Measurements from ENCODE around the gene WDFY4.

WDFY4 gene

DNA sequence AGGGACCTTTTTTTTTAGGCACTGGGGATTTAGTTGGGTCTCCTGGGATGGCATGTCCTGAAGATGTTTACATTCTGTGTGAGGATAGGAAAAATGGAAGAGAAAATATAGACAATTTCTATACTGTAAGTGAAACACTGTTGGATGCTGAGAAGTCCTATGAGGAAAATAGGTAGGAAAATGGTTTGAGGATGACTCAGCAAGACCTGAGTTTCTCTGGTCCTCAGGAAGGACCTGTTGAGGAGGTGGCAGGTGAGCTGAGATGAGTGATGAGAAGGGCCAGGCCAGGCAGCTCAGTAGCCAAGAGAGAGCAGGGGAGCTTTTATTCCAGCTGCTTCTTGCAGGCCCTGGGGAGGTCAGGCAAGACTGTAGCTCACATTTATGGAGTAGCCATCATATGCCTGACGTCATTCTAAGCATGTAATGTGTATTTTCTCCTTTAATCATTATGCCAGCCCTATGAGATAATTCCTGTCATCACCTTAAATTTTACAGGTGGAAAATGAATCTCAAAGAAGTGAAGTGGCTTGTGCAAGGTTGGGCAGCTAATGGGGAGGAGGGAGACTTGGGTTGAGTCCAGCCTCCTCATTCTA is 274.0 kb downstream of the WDFY4 start:
- in situ Hi-C loops (cut with HindIII; ENCODE audit: low sequenced_read_pairs) = no loop called here

DNA sequence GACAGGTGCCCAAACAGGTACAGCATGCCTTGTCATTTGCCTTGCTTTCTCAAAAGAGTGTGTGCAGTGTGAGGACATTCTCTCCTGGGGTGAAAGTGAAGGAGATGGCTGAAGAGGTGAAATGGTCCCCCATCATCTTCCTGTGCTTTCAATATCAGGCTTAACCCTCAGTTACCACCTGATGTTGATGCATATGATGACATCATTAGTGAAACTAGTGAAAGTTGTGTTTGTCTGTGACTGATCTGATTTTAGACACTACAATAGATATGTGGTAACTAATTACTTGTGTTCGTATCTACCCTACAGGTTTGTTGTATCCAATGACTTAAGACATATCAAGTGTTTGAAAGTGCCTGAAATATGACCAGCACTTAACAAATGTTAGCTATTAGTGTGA is 279.4 kb downstream of the WDFY4 start:
- in situ Hi-C loops (cut with HindIII; ENCODE audit: low sequenced_read_pairs) = no loop called here

DNA sequence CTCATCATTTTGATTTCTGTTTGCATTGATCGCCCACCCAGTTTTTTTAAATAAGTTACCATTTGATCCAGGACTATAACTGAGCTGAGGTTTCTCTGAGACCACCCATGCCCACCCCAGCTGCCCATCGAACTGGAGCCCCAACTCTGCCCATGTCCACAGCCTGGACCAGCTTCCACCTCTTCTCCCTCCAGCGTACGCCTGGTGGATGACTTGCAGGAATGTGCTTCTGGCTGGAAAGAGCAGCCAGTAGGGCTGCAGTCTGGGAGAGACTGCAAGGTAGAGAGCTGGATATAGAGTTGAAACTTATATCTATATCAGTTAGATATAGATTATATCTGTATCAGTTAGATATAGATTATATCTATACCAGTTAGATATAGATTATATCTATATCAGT is 280.8 kb downstream of the WDFY4 start:
- in situ Hi-C loops (cut with HindIII; ENCODE audit: low sequenced_read_pairs) = no loop called here

DNA sequence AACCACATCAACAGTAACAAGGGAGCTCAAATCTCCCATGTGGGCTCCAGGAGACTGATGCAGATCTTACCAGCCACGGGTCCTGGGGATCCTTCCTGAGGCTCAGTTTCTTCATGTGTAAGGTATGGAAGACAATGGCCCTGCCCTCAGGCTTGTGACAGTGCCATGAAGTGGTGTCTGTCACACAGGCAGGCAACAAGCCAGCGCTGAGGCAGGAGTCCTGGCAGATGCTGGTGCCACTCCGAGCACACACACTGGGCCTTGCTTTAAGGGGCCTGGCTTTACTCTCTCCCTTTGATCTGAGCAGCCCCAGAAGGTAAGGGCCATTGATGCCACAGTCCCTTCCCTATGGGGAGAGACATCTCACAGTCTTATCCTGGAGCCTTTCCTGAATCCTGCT is 283.4 kb downstream of the WDFY4 start:
- in situ Hi-C loops (cut with HindIII; ENCODE audit: low sequenced_read_pairs) = no loop called here

DNA sequence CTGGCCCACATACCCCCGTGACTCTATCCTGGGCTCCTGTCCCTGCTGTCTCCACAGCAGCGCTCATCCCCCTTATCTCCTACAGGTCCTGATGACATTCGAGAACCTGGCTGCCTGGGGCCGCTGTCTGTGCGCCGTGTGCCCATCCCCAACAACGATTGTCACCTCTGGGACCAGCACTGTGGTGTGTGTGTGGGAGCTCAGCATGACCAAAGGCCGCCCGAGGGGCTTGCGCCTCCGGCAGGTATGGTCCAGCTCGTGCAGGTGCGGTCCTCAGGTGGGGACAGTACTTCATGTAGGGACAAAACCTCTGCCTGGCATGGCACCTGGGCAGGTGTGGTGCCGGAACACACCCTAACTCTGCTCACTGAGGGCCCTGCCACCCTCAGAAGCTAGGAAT is 285.4 kb downstream of the WDFY4 start:
- in situ Hi-C loops (cut with HindIII; ENCODE audit: low sequenced_read_pairs) = no loop called here

DNA sequence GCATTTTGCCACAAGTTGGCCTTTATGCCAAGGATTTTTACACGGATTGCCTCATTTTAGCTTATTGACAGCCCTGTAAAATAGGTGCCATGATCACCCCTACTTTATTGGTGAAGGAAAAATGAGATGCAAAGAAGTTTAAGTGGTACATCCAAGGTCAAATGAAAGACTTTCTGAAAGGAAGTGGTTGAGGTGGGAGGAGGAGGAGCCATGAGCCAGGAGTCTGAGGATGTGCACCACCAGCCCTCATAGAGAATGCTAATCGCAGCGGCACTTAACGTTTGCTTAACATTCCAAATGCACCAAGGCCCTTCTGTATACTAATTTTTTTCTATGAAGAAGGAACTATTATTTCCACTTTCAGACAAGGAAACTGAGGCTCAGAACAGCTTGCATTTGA is 286.0 kb downstream of the WDFY4 start:
- in situ Hi-C loops (cut with HindIII; ENCODE audit: low sequenced_read_pairs) = no loop called here

DNA sequence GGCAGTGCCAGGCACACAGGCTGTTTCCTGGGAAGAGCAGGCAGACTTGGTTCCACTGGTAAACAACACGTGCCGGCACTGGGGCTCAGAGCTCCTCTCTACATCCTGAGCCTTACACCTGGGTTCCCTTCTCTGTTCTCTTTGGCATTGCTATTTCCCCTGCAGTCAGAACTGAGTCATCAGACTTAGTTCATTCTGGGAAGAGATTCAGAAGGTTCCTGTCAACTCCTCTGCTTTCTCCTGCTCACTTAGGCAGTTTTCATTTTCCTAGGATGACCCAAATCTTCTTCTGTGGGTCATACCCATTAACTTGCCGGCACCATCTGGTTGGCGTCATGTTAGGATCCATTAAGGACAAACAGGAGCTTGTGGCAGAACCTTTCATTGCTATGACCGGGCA is 288.4 kb downstream of the WDFY4 start:
- in situ Hi-C loops (cut with HindIII; ENCODE audit: low sequenced_read_pairs) = no loop called here

DNA sequence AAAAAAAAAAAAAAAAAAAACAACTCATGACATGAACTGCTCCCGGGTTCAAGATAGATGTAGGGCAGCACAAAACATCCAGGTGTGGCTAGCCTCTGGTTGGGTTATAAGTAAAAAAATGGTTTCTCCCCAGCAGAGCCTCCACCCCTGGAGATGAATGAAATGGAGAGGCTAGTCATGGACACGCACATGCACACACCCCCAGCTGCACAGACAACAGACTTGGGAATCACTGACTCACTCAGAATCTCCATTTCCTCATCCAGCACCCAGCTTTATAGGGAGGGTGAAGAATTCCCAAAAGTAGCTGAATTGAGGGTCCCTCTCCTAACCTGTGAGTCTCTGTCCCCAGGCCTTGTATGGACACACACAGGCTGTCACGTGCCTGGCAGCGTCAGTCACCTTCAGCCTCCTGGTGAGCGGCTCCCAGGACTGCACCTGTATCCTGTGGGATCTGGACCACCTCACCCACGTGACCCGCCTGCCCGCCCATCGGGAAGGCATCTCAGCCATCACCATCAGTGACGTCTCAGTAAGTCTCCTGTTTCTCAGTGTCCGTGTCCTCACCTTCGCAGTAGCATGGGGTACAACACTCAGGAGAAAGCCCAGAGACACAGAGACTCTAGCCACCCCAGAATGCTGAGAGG is 290.0 kb downstream of the WDFY4 start:
- in situ Hi-C loops (cut with HindIII; ENCODE audit: low sequenced_read_pairs) = no loop called here

DNA sequence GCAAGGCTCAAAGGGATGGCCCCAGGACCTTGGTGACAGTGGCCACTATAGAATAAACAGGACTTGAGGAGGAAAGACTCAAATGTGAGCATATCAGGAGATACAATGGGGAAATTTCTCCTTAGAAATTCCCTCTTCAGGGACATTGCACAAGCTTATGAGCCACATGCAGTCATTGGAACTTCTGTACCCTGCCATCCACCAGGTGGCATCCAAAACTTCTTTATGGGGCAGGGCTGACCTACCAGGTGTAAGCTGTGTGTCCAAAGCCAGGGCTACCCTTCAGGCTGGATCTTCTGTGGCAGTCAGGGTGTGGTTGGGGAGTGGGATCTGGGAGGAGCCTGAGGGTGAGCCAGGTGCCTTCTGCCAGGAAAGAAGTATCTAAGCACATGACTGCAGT is 291.5 kb downstream of the WDFY4 start:
- in situ Hi-C loops (cut with HindIII; ENCODE audit: low sequenced_read_pairs) = no loop called here

DNA sequence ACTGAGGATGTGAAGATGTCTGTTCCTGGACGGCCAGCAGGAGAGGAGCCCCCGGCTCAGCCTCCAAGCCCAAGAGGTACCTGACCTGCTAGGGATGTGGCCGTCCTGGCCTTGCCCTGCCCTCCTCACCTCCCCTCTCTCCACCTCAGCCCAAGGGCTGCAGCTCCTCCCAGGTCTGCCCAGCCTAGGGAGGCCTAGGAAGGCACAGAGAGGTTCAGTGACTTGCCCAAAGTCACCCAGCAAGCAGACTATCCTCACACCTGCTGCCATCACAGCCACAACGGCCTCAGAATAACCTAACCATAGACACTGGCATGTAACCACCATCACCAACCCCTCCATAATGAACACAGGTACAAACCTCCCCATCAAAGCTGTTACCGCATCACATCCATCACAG is 293.6 kb downstream of the WDFY4 start:
- in situ Hi-C loops (cut with HindIII; ENCODE audit: low sequenced_read_pairs) = no loop called here

DNA sequence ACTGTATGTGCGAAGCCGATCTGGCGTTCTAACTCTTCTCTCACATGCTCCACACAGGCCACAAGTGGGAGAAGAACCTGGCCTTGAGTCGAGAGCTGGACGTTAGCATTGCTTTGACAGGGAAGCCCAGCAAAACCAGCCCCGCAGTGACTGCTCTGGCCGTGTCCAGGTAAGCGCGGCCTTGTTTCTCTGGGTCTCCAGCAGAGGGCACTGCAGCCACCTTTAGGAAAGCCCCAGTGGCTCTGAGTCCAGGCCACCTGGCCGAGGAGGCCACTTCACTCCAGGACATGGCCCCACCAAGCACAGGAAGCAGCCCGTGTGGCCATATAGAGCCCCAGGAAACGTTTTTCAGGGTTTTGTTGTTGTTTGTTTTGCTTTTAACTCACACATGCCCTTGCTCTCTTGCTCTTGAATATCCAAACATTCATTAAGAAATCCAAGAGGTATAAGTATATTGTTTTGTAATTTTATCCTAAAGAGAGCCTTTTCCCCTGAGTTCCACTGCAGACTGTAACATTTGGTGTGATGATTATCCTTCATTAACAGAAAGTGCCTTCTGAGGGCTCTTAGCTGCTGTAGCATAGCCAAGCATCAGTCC is 296.7 kb downstream of the WDFY4 start:
- in situ Hi-C loops (cut with HindIII; ENCODE audit: low sequenced_read_pairs) = no loop called here

DNA sequence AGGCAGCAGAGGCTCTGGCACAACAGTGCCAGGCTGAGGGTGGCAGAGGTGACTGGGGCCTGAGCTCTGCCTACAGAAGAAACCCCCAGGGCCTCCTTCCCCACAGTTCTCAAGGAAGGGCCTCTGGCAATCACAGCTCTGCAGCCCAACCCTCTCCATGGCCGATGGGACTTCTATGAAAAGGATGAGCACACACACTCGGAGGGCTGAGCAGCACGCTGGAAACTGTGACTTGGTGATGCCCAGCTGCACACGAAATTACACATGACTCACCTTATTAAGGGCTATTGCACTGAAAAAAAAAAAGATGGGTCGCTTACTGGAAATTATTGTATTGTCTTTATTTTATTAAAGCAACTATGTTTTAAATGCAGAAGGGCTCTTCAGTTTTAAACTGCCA is 297.9 kb downstream of the WDFY4 start:
- in situ Hi-C loops (cut with HindIII; ENCODE audit: low sequenced_read_pairs) = no loop called here

DNA sequence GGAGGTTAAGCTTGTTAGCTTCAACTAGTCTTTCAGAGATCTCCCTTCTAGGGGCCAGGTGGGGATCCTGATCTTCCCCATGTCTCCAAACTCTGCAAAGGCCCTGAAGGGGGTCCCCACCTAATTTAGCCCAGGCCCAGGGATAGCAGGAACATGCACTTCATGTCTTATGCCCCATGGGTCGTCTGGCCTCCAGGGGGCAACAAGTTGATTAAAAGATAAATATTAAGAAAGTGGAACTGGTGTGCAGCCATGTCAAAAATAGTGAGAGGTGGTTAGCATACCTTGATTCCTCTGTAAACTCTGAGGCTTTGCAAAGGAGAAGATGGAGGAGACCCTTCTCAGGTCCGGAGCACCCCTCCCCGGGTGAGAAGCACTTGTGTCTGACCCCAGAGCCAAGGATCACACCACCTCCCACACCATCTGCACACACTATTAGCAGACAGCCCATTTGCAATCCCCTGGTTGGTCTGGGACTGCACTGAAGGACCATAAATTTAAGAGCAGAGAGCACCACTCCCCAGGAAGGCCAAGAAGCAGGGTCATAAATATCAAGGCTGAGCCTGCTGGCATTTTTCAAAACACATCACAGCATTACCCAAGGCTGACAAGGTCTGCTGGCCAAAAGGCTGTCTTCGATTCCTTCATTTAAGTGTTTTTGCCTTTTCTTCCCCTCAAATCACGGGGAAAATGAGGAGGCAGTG is 299.1 kb downstream of the WDFY4 start:
- in situ Hi-C loops (cut with HindIII; ENCODE audit: low sequenced_read_pairs) = no loop called here

DNA sequence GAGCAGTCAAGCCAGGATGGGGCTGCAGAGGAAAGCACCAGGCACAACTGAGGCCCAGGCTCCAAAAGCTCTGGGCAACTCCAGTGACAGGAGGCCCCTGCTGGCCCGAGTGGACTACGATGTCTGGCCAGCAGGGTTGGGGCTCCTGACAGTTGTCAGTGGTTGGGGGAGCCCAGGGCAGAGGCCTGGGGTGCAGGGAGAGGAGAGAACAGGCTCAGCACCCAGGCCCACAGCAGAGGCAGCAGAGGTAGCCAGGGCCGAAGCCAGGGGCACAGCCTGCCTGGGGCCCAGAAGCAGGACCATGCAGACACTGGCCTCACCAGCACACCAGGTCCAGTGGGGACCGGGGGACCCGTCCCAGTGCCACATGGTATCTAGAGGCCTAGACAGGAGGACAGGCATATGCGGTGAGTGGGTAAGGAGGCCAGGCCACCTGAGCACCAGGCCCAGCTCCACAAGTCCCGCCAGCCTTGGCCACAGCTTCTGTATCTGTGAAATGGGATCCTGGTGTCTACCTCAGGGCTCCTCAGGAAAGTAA is 301.0 kb downstream of the WDFY4 start:
- in situ Hi-C loops (cut with HindIII; ENCODE audit: low sequenced_read_pairs) = no loop called here

DNA sequence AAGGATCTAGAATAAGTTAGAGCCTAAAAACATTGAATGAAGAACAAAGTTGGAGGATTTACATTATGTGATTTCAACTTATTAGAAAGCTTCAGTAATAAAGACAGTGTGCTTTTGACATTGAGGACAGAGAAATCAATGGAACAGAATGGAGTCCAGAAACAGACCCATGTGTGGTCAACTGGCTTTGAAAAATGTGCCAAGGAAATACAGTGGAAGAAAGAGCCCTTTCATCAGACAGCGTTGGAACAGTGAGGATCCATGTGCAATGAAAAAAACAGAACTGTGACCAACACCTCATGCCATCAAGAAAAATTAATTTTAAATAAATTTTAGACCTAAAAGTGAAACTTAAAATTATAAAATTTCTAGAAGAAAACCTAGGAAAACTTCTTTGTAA is 305.6 kb downstream of the WDFY4 start:
- in situ Hi-C loops (cut with HindIII; ENCODE audit: low sequenced_read_pairs) = no loop called here

DNA sequence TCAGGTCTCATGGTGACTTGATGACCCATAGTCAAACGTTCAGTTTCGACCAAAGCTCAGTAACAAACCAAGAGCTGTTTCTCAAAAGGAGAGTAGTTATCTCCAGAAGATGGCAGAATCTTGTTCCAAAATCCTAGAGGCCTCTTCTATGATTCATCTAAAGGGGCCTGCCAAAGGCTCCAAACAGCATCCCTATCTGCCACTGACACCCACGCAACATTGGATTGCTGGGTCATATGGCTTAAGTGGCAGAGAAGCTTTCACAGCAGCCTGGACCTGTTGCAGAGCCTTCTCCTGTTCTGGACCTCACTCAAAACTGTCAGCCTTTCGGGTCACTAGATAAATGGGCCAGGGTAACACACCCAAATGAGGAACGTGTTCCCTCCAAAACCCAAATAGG is 309.0 kb downstream of the WDFY4 start:
- in situ Hi-C loops (cut with HindIII; ENCODE audit: low sequenced_read_pairs) = no loop called here

DNA sequence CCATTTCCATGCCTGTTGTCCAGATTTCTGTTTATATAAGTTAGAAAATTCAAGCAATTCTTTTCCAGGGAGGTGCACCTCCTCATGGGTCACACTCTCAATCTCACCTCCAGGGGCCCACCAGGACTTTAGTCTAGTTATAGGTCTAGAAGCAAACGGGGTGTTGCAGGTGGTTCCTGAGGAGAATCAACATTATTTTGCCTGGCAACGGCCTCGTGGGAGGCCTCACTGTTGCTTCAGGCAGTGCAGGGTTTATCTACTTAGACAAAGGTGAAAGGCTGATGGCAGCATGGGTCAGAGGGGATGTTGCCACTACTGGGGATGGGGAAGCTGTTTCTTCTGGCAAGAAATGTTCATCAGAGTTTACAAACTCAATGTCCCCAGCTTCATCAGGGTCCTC is 311.7 kb downstream of the WDFY4 start:
- in situ Hi-C loops (cut with HindIII; ENCODE audit: low sequenced_read_pairs) = no loop called here

DNA sequence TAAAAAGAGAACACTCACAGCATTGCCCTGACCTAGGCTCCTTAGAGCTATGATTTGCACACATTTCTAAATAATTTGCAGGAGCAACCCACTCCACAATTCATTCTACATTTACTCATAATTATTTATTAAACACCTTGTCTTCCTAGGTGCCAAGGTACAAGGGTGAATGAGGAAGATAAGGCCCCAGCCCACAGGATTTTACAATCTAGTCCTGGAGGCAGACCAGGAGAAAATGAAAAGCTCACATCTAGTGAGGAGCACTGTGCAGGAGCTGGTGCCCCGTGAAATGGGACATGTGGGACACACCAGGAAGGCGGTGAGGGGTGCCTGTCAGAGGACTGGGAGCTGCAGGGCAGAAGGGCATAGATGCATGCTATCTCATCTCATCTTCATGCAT is 314.7 kb downstream of the WDFY4 start:
- in situ Hi-C loops (cut with HindIII; ENCODE audit: low sequenced_read_pairs) = no loop called here

DNA sequence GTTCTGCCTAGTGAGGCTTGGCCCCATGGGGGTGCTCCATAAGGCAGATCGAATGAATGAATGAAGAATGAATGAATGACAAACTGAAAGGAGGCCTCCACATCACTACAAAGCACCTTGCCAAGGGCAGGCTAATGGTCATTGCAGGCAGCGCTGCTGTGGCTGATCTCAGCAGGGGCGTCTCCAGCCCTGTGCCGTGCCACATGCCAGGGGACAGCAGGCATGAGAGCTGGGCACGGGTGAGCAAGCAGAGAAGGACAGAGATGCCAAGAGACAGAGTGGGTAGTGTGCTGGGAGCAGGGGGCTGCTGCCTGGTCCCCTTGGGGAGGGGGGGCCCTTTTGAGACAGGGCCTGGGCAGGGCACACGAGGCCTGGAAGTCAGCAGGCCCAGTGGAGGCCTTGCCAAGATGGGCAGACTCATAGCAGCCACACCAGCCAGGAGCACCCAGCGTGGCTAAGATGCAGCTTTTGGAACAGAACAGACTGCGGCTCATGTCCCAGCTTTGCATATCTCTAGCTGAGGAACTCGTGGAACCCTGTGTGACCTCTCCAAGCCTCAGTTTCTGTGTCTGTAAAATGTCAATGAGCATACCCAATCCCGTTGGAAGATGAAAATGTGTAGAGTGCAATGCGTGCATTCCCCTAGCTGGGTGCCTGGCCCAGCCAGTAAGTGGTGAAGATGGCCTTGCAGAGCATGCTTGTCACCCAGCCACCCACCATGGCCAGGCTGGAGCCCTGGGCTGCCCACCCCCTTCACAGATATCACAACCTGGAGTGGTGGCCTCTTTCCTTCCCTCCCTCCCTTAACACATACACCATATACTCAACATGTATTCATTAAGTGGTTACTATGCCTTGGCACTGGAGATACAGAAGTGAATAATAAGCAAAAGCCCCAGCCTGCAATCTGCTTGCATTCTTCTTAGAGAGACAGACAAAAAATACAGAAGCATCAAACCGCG is 316.0 kb downstream of the WDFY4 start:
- in situ Hi-C loops (cut with HindIII; ENCODE audit: low sequenced_read_pairs) = no loop called here

DNA sequence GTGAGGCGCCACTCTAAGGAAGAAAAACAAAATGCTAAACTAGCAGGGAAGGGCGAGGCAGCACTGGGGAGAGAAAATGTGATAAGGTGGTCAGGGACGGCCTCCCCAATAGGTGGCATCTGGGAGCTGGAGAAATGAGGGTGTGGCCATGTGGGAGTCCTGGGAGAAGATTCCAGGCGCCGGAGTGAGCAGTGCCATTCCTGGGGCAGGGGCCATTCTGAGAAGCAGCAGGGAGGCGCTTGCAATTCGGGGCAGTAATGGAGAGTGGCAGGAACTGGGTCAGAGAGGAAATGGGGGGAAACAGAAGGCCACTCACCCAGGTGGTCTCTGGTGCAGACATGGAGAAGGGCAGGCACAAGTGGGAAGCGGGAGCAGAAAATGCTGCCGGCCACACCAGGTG is 316.7 kb downstream of the WDFY4 start:
- in situ Hi-C loops (cut with HindIII; ENCODE audit: low sequenced_read_pairs) = no loop called here
